Immature natural killer cell (primary cell): ENCODE measurements around the gene IGIP. TPM values are rescaled to one million over a fixed set of nuclear protein-coding genes. Genes with fewer than 3 reads are reported as not detected.
"Not testable (repeated sequence)": the region's sequence is repeated elsewhere in the genome, so short reads cannot be mapped to it uniquely, and the experiment has no call there.

Source experiments
- DNase-seq, 3 donors: peaks; one replicate each; pipeline ENCODE4 v3.0.0; 2022; ENCODE audit warnings: mixed read lengths in 1 of 3
- H3K27ac Mint-ChIP-seq, 6 donors: one replicate each; pipeline ENCODE4 v1.8.0; 2020; ENCODE audit warnings: mixed read lengths in 6 of 6, mild to moderate bottlenecking in 5 of 6, inconsistent platforms in 4 of 6, moderate library complexity in 3 of 6
- H3K27me3 Mint-ChIP-seq, 3 donors: one replicate each; pipeline ENCODE4 v1.8.0; 2020 to 2021; ENCODE audit warnings: low read depth in 3 of 3, mild to moderate bottlenecking in 3 of 3, mixed read lengths in 3 of 3, moderate library complexity in 3 of 3, inconsistent platforms in 1 of 3
- H3K36me3 Mint-ChIP-seq, 3 donors: one replicate each; pipeline ENCODE4 v1.8.0; 2020; ENCODE audit warnings: mixed read lengths in 3 of 3, inconsistent platforms in 2 of 3, mild to moderate bottlenecking in 2 of 3
- H3K4me1 Mint-ChIP-seq, 2 donors: one replicate each; pipeline ENCODE4 v1.8.0; 2020; ENCODE audit warnings: inconsistent platforms in 2 of 2, mild to moderate bottlenecking in 2 of 2, mixed read lengths in 2 of 2, moderate library complexity in 1 of 2
- H3K4me3 Mint-ChIP-seq, 5 donors: one replicate each; pipeline ENCODE4 v1.8.0; 2020; ENCODE audit warnings: mild to moderate bottlenecking in 5 of 5, mixed read lengths in 5 of 5, inconsistent platforms in 3 of 5, moderate library complexity in 3 of 5
- H3K9me3 Mint-ChIP-seq, 6 donors: one replicate each; pipeline ENCODE4 v1.8.0; 2020; ENCODE audit warnings: mild to moderate bottlenecking in 6 of 6, mixed read lengths in 6 of 6, inconsistent platforms in 4 of 6, moderate library complexity in 3 of 6
- polyA plus RNA-seq, 3 donors: library from polyadenylated mRNA; unstranded; fragments of 300-500 nt; fragmentation: Illumina TruSeq; gene quantifications; one replicate each; pipeline ENCODE4 v1.2.3, GENCODE V29; 2021

The IGIP gene
- polyA plus RNA-seq, 3 donors from 2014 or later, result 0.35 TPM; not detected in 2

- Mint-ChIP-seq H3K27me3 (peaks cover 0 to 5% (median 2%) of the 10 kb centered on the region in 3 donors), H3K4me1 (peaks cover 0 to 3% of the 10 kb centered on the region in 2 donors), H3K36me3 (no peaks in the 10 kb centered on the region), H3K27ac (no peak overlapping the region), H3K4me3 (no peak overlapping the region), H3K9me3 (no peaks in the 10 kb centered on the region)
- no peak for DNase-seq
These were observed 25.6 kb downstream of the IGIP start for GRCh38 chr5:140151144-140152021.

- Mint-ChIP-seq H3K27ac (no peak overlapping the region), H3K9me3 (no peaks in the 10 kb centered on the region), H3K4me3 (no peak overlapping the region), H3K36me3 (no peaks in the 10 kb centered on the region), H3K27me3 (peaks cover 0 to 2% (median 0%) of the 10 kb centered on the region in 3 donors), H3K4me1 (peaks cover 3 to 8% of the 10 kb centered on the region in 2 donors)
- no peak for DNase-seq
These were observed 26.6 kb downstream of the IGIP start for GRCh38 chr5:140152022-140152999.

GRCh38 chr5:140153255-140153654 is 27.5 kb downstream of the IGIP start:
- Mint-ChIP-seq H3K4me1 (peaks cover 3 to 10% of the 10 kb centered on the region in 2 donors), H3K9me3 (no peaks in the 10 kb centered on the region), H3K27ac (no peak overlapping the region), H3K4me3 (no peak overlapping the region), H3K27me3 (peaks cover 0 to 1% (median 0%) of the 10 kb centered on the region in 3 donors), H3K36me3 (no peaks in the 10 kb centered on the region)
- no peak for DNase-seq

- Mint-ChIP-seq H3K4me3 (no peak overlapping the region), H3K9me3 (no peaks in the 10 kb centered on the region), H3K27me3 (peaks cover 0 to 1% (median 0%) of the 10 kb centered on the region in 3 donors), H3K36me3 (peaks cover 0 to 2% (median 0%) of the 10 kb centered on the region in 3 donors), H3K27ac (no peak overlapping the region), H3K4me1 (peaks cover 3 to 10% of the 10 kb centered on the region in 2 donors)
- no peak for DNase-seq
These were observed 28.2 kb downstream of the IGIP start for GRCh38 chr5:140153905-140154304.

GRCh38 chr5:140154710-140155381 is 29.1 kb downstream of the IGIP start:
- H3K4me3 Mint-ChIP-seq, H3K36me3 Mint-ChIP-seq, H3K27ac Mint-ChIP-seq, H3K4me1 Mint-ChIP-seq, H3K9me3 Mint-ChIP-seq, DNase-seq, H3K27me3 Mint-ChIP-seq: not testable (repeated sequence)

- peaks cover 3 to 10% of the 10 kb centered on the region in 2 donors for H3K4me1 Mint-ChIP-seq
- peaks cover 0 to 2% (median 0%) of the 10 kb centered on the region in 3 donors for H3K36me3 Mint-ChIP-seq
- peak overlapping the region in 1 of 6 donors; percentile 8 for H3K27ac Mint-ChIP-seq
- peak overlapping the region; percentile 5 to 61 (median 29) for H3K4me3 Mint-ChIP-seq
- no peaks in the 10 kb centered on the region for H3K9me3 Mint-ChIP-seq
- DNase-seq, result peak; percentile 72 to 80 (median 74)
- peaks cover 0 to 1% (median 0%) of the 10 kb centered on the region in 3 donors for H3K27me3 Mint-ChIP-seq
These were observed 31.5 kb downstream of the IGIP start for GRCh38 chr5:140157032-140157781.

GRCh38 chr5:140159014-140159927 is 33.5 kb downstream of the IGIP start:
- H3K9me3 Mint-ChIP-seq, result no peaks in the 10 kb centered on the region
- H3K4me1 Mint-ChIP-seq, result peaks cover 3 to 10% of the 10 kb centered on the region in 2 donors
- H3K36me3 Mint-ChIP-seq, result peaks cover 0 to 2% (median 0%) of the 10 kb centered on the region in 3 donors
- no peak overlapping the region for H3K4me3 Mint-ChIP-seq
- peak overlapping the region in 2 of 6 donors; percentile 49 to 55 for H3K27ac Mint-ChIP-seq
- peaks cover 0 to 3% (median 1%) of the 10 kb centered on the region in 3 donors for H3K27me3 Mint-ChIP-seq
- DNase-seq, result no peak

- no peak for DNase-seq
- peaks cover 0 to 11% (median 0%) of the 10 kb centered on the region in 3 donors for H3K36me3 Mint-ChIP-seq
- H3K4me3 Mint-ChIP-seq, result no peak overlapping the region
- H3K9me3 Mint-ChIP-seq, result no peaks in the 10 kb centered on the region
- peaks cover 0 to 3% (median 1%) of the 10 kb centered on the region in 3 donors for H3K27me3 Mint-ChIP-seq
- H3K4me1 Mint-ChIP-seq, result peaks cover 0 to 2% of the 10 kb centered on the region in 2 donors
- peak overlapping the region in 1 of 6 donors; percentile 26 for H3K27ac Mint-ChIP-seq
These were observed 36.5 kb downstream of the IGIP start for GRCh38 chr5:140162275-140162674.

GRCh38 chr5:140162781-140163180 is 37.0 kb downstream of the IGIP start:
- Mint-ChIP-seq H3K27ac (no peak overlapping the region), H3K27me3 (peaks cover 0 to 3% (median 1%) of the 10 kb centered on the region in 3 donors)
- no peak for DNase-seq

GRCh38 chr5:140165101-140165922 is 39.6 kb downstream of the IGIP start:
- no peak for DNase-seq
- no peaks in the 10 kb centered on the region for H3K4me1 Mint-ChIP-seq
- H3K4me3 Mint-ChIP-seq, result no peak overlapping the region
- H3K9me3 Mint-ChIP-seq, result no peaks in the 10 kb centered on the region
- peaks cover 0 to 3% (median 1%) of the 10 kb centered on the region in 3 donors for H3K27me3 Mint-ChIP-seq
- peaks cover 0 to 10% (median 0%) of the 10 kb centered on the region in 3 donors for H3K36me3 Mint-ChIP-seq
- H3K27ac Mint-ChIP-seq, result no peak overlapping the region

More at GRCh38 chr5:140162781-140163180, 37.0 kb downstream of the IGIP start:
- Mint-ChIP-seq H3K36me3 (peaks cover 0 to 12% (median 0%) of the 10 kb centered on the region in 3 donors), H3K9me3 (no peaks in the 10 kb centered on the region), H3K4me3 (no peak overlapping the region), H3K4me1 (no peaks in the 10 kb centered on the region)

- H3K27ac Mint-ChIP-seq, result no peak overlapping the region
- no peaks in the 10 kb centered on the region for H3K9me3 Mint-ChIP-seq
- H3K4me1 Mint-ChIP-seq, result no peaks in the 10 kb centered on the region
These were observed 40.2 kb downstream of the IGIP start for GRCh38 chr5:140165923-140166270.

More at GRCh38 chr5:140165923-140166270, 40.2 kb downstream of the IGIP start:
- no peak for DNase-seq
- H3K36me3 Mint-ChIP-seq, result peaks cover 0 to 10% (median 0%) of the 10 kb centered on the region in 3 donors
- no peak overlapping the region for H3K4me3 Mint-ChIP-seq
- H3K27me3 Mint-ChIP-seq, result peaks cover 0 to 3% (median 1%) of the 10 kb centered on the region in 3 donors
